ENCODE results near the gene ZNF182.
"Not testable (repeated sequence)": the region's sequence is repeated elsewhere in the genome, so short reads cannot be mapped to it uniquely, and the experiment has no call there.

The ZNF182 gene

GRCh38 chrX:48003758-48004457, at the start of gene ZNF182:
Gene ZNF182, minus strand, starts transcription at chrX:48003989. Its CDS starts 1,380 bp downstream, at chrX:48002609.
- peak; percentile 90 for DNase-seq (ENCODE audit: low read depth)

- DNase-seq (ENCODE audit: low read depth) = no peak
These were observed 43.1 kb upstream of the ZNF182 start for GRCh38 chrX:48046846-48047245.

GRCh38 chrX:48045410-48046311, 41.9 kb upstream of the ZNF182 start:
- DNase-seq (ENCODE audit: low read depth) = peak; percentile 15

DNA sequence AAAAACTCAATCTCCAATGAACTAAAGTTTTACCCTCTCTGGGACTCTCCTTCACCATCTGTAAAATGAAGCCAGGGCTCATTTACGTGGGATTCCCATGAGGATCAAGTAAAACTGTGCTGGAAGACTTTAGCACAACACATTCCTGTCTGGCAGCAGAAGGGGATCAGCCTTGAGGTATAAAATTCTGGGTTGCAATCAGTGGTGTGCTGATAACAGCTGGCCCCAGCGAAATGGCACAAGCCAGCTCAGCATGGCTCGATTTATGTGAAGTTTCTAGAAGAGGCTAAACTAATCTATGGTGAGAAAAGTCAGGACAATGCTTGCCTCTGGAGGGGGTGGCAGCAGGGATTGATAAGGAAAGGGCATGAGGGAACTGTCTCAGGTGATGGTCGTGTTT, 39.3 kb upstream of the ZNF182 start:
- no peak for DNase-seq (ENCODE audit: low read depth)

GRCh38 chrX:48035891-48036290, 32.1 kb upstream of the ZNF182 start:
- DNase-seq (ENCODE audit: low read depth) = no peak

- DNase-seq (ENCODE audit: low read depth) = not testable (repeated sequence)
These were observed 26.9 kb upstream of the ZNF182 start for GRCh38 chrX:48030641-48031173.

- no peak for DNase-seq (ENCODE audit: low read depth)
These were observed 26.4 kb upstream of the ZNF182 start for GRCh38 chrX:48030237-48030636.

DNA sequence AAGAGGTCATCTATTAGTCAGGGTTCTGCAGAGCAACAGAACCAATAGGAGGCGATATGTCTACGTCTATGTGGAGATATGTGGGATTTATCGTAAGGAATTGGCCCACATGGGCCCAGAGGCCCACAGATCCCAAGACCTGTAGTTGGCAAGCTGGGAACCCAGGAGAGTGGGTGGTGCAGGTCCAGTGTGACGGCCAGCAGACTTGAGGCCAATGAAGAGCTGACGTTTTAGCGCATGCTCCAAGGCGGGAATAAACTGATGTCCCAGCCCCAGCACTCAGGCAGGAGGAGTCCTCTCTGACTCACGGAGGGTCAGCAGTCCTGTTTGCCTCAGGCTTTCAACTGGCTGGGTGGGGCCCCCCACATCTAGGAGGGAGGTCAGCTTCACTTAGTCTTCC, 24.3 kb upstream of the ZNF182 start:
- DNase-seq (ENCODE audit: low read depth) = no peak

- DNase-seq (ENCODE audit: low read depth) = not testable (repeated sequence)
These were observed 23.8 kb upstream of the ZNF182 start for GRCh38 chrX:48027545-48027944.

DNA sequence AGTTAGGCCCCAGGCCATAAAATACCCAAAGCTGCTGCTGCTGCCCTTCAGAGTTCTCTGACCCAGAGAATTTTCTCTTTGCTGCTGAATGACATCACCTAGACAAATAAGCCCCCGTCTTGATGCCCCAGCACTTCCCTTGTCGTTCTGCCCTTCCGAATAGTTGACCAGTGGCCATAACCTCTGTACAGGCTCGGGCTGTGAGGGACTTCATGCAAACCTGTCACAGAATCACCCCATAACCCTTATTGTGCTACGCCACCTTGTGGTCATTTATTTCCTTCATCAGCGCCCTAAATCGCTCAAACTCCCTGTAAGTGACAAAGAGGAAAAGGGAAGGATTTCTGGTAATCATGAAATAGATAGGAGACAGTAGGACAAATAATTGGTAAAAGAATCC, 21.8 kb upstream of the ZNF182 start:
- DNase-seq (ENCODE audit: low read depth) = peak; percentile 75

DNA sequence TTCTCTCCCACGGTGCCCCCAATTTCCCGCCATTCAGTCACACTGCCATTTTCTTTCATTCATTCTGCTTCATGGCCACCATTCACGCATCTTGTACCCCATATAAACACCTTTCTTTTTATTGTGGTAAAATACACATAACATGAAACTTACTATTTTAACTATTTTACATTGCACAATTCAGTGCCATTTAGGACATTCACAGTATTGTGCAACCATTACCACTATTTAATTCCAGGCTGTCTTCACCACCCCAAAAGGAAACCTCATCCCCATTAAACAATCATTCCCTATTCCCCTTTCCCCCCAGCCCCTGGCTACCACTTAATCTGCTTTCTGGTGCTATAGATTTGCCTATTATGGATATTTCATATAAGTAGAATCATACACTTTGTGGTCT, 18.9 kb upstream of the ZNF182 start:
- DNase-seq (ENCODE audit: low read depth) = no peak

- no peak for DNase-seq (ENCODE audit: low read depth)
These were observed 18.3 kb upstream of the ZNF182 start for GRCh38 chrX:48022100-48022499.

- peak; percentile 76 for DNase-seq (ENCODE audit: low read depth)
These were observed 17.5 kb upstream of the ZNF182 start for GRCh38 chrX:48021026-48021900.

DNA sequence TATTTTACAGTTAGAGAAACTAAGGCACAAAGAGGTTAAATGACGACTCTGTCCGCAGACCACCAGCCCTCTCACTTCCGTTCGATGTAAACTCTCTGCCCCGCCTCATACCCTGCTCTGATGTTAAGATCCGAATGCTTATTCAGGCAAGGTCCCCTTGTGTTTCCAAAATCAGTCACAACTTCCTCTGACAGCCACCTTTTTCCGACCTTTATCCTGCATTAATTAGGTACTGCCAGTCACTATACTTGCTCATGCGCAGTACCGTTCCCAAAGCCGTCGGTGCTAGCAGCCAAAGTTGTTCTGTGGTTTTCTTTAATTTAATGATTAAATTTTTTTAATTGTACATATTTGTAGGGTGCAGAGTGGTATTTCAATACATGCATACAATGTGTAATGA, 16.7 kb upstream of the ZNF182 start:
- DNase-seq (ENCODE audit: low read depth) = not testable (repeated sequence)

GRCh38 chrX:48019892-48020291, 16.1 kb upstream of the ZNF182 start:
- not testable (repeated sequence) for DNase-seq (ENCODE audit: low read depth)

DNA sequence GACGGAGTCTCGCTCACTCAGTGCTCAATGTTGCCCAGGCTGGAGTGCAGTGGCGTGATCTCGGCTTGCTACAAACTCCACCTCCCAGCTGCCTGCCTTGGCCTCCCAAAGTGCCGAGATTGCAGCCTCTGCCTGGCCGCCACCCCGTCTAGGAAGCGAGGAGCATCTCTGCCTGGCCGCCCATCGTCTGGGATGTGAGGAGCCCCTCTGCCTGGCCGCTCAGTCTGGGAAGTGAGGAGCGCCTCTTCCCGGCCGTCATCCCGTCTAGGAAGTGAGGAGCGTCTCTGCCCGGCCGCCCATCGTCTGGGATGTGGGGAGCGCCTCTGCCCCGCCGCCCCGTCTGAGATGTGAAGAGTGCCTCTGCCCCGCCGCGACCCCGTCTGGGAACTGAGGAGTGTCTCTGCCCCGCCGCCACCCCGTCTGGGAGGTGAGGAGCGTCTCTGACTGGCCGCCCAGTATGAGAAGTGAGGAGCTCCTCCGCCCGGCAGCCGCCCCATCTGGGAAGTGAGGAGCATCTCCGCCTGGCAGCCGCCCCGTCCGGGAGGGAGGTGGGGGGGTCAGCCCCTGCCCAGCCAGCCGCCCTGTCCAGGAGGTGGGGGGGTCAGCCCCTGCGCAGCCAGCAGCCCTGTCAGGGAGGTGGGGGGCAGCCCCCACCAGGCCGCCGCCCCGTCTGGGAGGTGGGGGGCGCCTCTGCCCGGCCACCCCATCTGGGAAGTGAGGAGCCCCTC, 13.0 kb upstream of the ZNF182 start:
- not testable (repeated sequence) for DNase-seq (ENCODE audit: low read depth)

- DNase-seq (ENCODE audit: low read depth) = not testable (repeated sequence)
These were observed 5.7 kb upstream of the ZNF182 start for GRCh38 chrX:48009445-48009960.

DNA sequence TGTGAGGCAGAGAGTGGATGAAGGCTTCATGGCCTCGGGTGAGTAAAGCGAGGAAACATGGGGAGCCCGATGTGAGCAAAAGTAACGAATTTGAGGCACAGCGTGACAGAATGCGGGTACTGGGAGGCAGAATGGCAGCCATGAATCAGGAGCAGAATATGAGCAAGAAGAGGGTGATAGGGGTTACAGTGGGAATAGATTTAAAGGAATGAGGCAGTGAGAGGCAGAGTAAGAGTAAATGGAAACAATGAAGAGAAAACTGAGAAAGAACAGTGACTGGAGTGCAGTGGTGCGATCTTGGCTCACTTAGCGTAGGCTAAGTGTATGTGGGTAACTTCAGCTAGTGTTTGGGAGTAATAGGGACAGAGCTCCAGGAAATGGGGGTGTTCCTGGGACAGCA, 2.9 kb upstream of the ZNF182 start, which contains the start of gene SPACA5:
Gene SPACA5 (plus strand): TSS at position 301 of the 400 bp plus-strand sequence. CDS start 815 bp downstream, outside the sequence.
- DNase-seq (ENCODE audit: low read depth) = not testable (repeated sequence)

GRCh38 chrX:48003367-48003757, 427 bp downstream of the ZNF182 start:
- DNase-seq (ENCODE audit: low read depth) = peak; percentile 8

GRCh38 chrX:48002929-48003328, 860 bp downstream of the ZNF182 start:
- no peak for DNase-seq (ENCODE audit: low read depth)

DNA sequence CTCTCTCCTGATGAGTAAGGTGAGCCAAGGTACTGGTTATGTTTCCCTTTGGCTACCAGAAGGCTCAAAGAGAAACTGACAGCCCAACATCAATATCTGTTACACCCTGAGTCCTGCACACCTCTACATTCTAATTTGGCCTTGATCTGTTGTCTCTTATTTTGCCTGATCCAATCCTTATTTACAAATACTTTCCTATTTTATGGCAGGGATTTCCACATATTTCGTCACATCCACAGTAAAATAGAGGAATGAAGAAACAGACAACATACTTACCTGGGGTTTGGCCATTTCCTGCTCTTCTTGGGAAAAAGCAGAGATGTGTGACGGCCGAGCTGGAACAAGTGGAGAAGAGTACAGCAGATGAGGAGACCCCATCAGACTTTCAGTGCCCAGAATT, 1.5 kb downstream of the ZNF182 start:
- no peak for DNase-seq (ENCODE audit: low read depth)
